H1 (cell line): ENCODE measurements around the gene NINJ2. TPM values are rescaled to one million over a fixed set of nuclear protein-coding genes. Genes with fewer than 3 reads are reported as not detected.

ENCODE experiments used
- CHD7 ChIP-seq: fragments of 300-600 bp; sonication (generic); IDR thresholded peaks from 2 replicates; pipeline ENCODE4 v1.7.1; 2012; ENCODE audit warnings: low read length, moderate library complexity, mild to moderate bottlenecking, inconsistent platforms; ENCODE audit not compliant: insufficient replicate concordance
- KDM1A ChIP-seq: fragments of 200-600, 300-600 bp; sonication (generic); IDR thresholded peaks from 2 replicates; pipeline ENCODE4 v1.7.1; 2016; ENCODE audit warnings: mild to moderate bottlenecking, low read length, borderline replicate concordance
- KDM5A ChIP-seq: fragments of 200-600 bp; IDR thresholded peaks from 2 replicates; pipeline ENCODE4 v1.7.1; 2012; ENCODE audit warnings: mild to moderate bottlenecking, low read length, inconsistent platforms, mixed read lengths
- polyA plus RNA-seq, 7 experiments: library from polyadenylated mRNA; depleted of rRNA in 3 of 7; stranded (reverse) in 5 of 7; unstranded in 2 of 7; fragments of >200 nt in 5 of 7; fragments of 200-250 nt in 2 of 7; gene quantifications; 1 replicate in 5 of 7; 2 replicates in 1 of 7; 4 replicates in 1 of 7; pipeline versions ENCODE4 v1.2.1 to v1.2.3, GENCODE V29; 2011 to 2013; ENCODE audit warnings: missing spikeins in 2 of 7, mixed read lengths in 2 of 7
- total RNA-seq: library from RNA; stranded (reverse); fragmentation: NEBNext Ultra II Directional; extraction: Animal tissue kit (Norgen Biotek cat#: 25700); gene quantifications from 2 replicates; pipeline ENCODE4 v1.2.1, GENCODE V29; 2021

The NINJ2 gene
- total and polyA plus RNA-seq, 2 of the 8 experiments (the other 6 are each of a cell fraction or from before 2014, with no cell fraction given): 1.4 TPM; not detected in 1

DNA sequence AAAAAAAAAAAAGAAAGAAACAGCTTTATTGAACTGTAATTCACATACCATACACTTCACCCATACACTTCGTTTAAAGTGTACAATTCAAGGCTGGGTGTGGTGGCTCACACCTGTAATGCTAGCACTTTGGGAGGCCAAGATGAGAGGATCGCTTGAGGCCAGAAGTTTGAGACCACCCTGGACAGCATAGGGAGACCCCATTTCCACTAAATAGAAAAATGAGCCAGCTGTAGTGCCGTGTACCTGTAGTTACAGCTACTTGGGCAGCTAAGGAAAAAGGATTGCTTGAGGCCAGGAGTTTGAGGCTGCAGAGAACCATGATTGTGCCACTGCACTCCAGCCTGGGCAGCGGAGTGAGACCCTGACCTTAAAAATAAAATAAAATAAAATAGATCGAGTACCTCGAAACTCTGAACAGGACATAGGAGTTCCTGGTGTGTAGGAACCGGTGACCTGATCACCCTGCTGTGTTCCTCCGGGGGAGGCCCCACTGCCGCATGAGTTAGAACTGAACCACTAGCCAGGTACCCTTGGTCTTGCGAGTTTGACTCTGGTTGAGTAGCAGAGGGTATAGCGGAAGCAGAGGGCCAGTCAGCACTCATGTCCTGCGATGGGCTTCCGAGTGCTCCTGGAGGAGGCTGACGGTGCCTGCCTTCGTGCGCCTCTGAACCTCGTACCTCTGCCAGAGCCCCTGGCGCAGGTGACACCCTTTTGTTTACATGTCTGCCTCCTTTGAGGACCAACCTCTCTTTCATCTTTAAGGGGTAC lies 123.5 kb downstream of the NINJ2 start (continued):
- TF ChIP-seq CHD7 (no peak), KDM5A (no peak), KDM1A (no peak)
